Effector memory CD4-positive, alpha-beta T cell (primary cell): ENCODE results near the gene HOMER3.
"Not testable (repeated sequence)": the region's sequence is repeated elsewhere in the genome, so short reads cannot be mapped to it uniquely, and the experiment has no call there.

ENCODE experiments used
- DNase-seq, 3 donors: peaks; one replicate each; pipeline ENCODE4 v3.0.0-alpha.2; 2020
- H3K27ac ChIP-seq: 2 replicates; pipeline ENCODE4 v1.7.0; 2013; ENCODE audit warnings: mild to moderate bottlenecking, low read length, moderate library complexity; ENCODE audit not compliant: insufficient read depth, poor library complexity, severe bottlenecking
- H3K27me3 ChIP-seq: replicated peaks from 2 replicates; pipeline ENCODE4 v1.7.0; 2013; ENCODE audit warnings: mild to moderate bottlenecking, low read length; ENCODE audit not compliant: insufficient read depth, control insufficient read depth, poor library complexity, severe bottlenecking
- H3K36me3 ChIP-seq: 2 replicates; pipeline ENCODE4 v1.7.0; 2013; ENCODE audit warnings: mild to moderate bottlenecking, low read length, moderate library complexity; ENCODE audit not compliant: control insufficient read depth, insufficient read depth
- H3K4me1 ChIP-seq: 2 replicates; pipeline ENCODE4 v1.7.0; 2013; ENCODE audit warnings: low read length, mild to moderate bottlenecking; ENCODE audit not compliant: control insufficient read depth, insufficient read depth, poor library complexity, severe bottlenecking
- H3K4me3 ChIP-seq: 2 replicates; pipeline ENCODE4 v1.7.0; 2013; ENCODE audit warnings: low read length, low read depth, mild to moderate bottlenecking; ENCODE audit not compliant: insufficient read depth, poor library complexity, severe bottlenecking
- H3K9me3 ChIP-seq: 2 replicates; pipeline ENCODE4 v1.7.0; 2013; ENCODE audit warnings: mild to moderate bottlenecking, low read length, moderate library complexity; ENCODE audit not compliant: control insufficient read depth

The HOMER3 gene

DNA sequence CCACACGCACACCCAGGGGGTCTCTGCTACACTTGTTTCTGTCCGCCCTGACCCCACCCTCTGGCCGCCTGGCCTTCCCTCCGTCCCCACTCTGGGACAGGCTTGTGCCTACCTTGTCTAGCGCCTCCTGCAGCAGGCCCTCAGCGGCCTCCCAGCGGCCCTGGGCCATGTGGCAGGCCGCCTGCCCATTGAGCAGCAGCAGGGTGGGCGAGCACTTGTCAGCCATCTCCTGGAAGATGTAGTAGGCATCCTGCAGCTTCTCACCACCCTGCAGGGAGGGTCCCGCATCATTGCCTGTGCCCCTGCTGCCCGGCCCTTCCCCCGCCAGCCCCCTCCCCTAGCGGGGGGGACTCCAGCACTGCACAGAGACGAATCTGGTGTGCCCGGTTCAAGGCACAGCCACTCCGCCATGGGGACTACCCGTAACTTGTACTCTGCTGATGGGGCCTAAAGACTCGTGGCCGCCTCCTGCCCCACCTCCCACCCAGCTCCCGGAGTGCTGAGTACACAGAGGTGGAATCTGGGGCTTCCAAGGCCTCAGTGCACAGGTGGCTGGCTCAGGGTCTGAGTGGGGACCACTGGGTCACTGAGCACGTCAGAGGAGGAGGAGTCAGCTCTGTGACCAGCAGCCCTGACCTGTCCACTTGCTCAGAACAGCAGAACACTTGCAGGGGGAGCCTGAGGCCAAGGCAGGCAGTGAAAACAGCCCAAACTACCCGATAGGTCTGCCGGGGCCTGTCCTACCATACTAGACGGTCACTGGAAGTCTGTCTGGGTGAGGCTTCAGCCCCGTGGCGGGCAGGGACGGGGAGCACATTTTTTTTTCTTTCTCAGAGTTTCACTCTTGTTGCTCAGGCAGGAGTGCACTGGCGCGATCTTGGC lies 37.6 kb downstream of the HOMER3 start:
- Histone ChIP-seq H3K27me3 (no peaks in the 10 kb centered on the region), H3K9me3 (no peaks in the 10 kb centered on the region), H3K27ac (no peak overlapping the region), H3K36me3 (peaks cover 72% of the 10 kb centered on the region), H3K4me1 (no peaks in the 10 kb centered on the region), H3K4me3 (no peak overlapping the region)
- DNase-seq: no peak

DNA sequence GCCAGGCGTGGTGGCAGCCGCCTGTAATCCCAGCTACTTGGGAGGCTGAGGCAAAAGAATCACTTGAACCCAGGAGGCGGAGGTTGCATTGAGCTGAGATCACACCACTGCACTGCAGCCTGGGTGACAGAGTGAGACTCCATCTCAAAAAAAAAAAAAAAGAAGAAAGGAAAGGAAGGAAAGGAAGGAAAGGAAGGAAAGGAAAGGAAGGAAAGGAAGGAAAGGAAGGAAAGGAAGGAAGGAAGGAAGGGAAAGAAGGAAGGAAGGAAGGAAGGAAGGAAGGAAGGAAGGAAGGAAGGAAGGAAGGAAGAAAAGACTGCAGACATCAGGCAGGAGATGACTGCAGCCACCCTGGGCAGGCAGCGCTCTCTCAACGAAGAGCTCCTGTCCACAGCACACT lies 38.5 kb downstream of the HOMER3 start:
- not testable (repeated sequence) for H3K27me3 ChIP-seq, DNase-seq, H3K4me3 ChIP-seq, H3K9me3 ChIP-seq, H3K27ac ChIP-seq, H3K4me1 ChIP-seq
- peaks cover 66% of the 10 kb centered on the region for H3K36me3 ChIP-seq

DNA sequence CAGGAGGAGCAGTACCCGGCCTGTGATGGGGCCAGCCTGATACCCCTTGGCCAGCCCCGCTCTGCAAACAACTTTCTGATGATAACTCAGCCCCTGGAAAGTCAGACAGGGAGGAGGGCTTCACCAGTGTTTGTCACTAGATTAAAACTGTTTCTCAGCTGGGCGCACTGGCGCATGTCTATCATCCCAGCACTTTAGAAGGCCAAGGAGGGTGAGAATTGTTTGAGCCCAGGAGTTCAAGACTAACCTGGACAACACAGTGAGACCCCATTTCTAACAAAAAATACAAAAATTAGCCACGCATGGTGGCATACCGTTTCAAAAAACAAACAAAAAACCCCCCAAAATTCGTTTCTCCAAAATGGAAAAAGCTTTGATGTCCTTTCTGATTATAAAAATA lies 39.5 kb downstream of the HOMER3 start:
- Histone ChIP-seq H3K4me3 (no peak overlapping the region), H3K4me1 (peaks cover 3% of the 10 kb centered on the region), H3K27me3 (peaks cover 5% of the 10 kb centered on the region), H3K9me3 (no peaks in the 10 kb centered on the region), H3K36me3 (peaks cover 56% of the 10 kb centered on the region), H3K27ac (no peak overlapping the region)
- no peak for DNase-seq

DNA sequence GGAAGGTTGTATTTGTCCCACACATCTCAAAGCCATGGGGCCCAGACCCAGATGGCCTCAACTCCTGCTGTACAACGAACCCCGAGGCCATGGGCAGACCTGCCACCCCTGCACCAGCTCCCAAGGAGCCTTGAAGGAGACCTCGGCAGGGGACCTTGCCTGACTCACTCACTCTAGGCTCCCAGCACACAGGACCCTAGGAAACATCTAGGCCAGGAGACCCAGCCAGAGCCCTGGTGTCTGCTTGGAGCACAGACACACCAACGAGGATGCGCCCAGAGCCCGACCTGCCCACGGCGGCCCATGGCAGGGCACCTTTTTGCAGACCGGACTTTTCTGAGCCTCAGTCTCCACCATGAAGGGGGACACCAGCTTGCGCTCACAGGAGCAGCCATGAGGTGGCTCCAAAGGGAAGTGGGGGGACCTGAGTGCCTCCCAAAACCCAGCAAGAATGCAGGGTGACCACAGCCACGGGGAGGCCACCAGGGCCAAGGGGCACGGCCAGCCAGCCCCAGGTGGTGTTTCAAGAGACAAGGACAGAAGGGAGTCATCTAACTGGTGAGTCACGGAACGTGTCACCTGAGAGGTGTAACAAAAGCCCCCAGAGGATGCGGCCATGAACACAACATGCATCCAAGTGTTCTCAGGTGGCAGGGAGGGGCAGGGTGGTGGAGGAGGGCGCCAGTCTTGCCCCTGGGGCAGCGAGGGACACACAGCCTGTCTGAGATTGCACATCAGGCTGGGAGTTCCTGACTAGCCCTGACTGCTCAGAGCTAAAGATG lies 40.1 kb downstream of the HOMER3 start:
- Histone ChIP-seq H3K27ac (no peak overlapping the region), H3K9me3 (no peaks in the 10 kb centered on the region), H3K36me3 (peaks cover 50% of the 10 kb centered on the region), H3K4me3 (no peak overlapping the region), H3K27me3 (peaks cover 5% of the 10 kb centered on the region), H3K4me1 (peaks cover 4% of the 10 kb centered on the region)
- no peak for DNase-seq

DNA sequence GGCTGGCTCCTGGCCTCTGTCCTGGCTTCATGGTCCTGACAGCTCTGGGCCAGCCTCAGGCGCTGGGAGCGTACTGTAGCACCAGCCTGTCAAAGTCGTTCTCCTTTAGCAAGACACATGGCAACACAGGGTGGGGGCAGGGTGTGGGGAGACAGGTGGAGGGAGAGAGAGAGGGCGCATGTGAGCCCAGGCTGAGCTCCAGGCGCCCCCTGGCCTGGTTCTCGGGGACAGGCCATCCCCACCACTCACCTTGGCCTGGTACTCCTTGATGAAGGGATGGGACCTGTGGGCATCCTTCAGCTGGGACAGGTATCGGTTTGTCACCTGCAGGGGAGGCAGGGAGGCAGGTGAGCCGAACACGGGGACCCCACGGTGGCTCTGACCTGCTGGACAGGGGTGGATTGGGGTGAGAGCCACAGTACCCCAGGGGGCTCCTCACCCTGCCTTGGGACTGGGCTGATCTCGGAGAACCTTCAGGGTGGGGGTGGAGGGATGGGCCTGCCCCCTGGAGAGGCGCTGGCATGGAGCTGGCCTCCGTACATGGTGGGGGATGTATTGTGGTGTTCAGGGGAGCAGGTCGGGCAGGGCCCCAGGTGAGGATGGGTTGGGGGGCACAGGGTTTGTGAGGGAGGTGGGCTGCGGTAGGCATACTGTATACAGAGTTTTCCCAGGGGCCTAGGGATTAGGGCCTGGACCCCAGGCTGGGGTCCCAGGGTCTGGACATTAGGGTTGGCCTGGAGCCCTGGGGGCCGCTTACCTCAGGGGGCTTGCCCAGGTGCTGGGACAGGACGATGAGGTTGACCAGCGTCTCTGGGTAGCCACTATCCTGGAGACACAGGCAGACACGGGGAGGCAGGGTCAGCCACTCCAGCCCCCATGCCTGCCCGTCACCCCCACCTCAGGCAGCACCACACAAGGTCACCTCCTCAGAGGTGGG lies 41.1 kb downstream of the HOMER3 start:
- Histone ChIP-seq H3K36me3 (peaks cover 40% of the 10 kb centered on the region), H3K9me3 (no peaks in the 10 kb centered on the region), H3K27ac (no peak overlapping the region), H3K4me1 (peaks cover 9% of the 10 kb centered on the region), H3K27me3 (peaks cover 12% of the 10 kb centered on the region), H3K4me3 (no peak overlapping the region)
- no peak for DNase-seq

DNA sequence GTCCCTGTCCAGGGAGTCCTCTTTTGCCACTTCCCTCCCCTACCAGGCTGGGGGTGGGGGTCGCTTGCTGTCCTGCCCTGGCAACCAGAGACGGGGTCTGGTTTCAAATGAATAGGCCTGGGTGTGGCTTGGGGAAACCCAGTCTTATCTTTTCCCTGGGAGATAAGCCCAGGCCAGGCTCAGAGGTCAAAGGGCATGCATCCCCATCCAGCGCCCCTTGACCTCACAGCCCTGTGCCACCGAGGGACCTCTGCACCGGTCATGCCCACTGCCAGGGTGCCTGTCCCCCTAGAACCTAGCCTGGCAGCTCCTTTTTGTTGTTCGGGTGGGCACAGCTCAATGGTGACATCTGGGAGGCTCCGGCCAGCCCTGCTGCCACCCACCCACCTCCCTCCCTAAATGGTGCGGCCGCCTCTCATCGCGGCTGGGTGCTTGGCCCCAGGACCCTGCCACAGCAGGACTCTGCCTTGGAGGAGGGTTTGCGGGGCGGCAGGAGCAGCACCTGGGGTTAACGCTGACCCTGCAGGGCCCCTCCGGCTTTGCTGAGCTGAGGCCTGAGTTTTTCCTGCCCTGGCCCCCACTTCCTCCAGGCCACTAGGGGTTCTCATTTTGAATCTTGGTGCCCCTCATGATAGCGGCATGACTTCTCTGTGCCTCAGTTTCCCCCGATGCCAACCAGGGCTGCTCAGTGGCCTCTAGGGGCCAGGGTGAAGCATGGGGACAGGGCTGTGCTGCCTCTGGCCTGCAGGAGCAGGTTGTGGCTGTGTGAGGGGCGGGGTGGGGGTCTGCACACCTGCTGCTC lies 42.2 kb downstream of the HOMER3 start:
- peaks cover 9% of the 10 kb centered on the region for H3K4me1 ChIP-seq
- DNase-seq: no peak
- H3K27me3 ChIP-seq: peaks cover 16% of the 10 kb centered on the region
- peaks cover 30% of the 10 kb centered on the region for H3K36me3 ChIP-seq
- no peaks in the 10 kb centered on the region for H3K9me3 ChIP-seq
- no peak overlapping the region for H3K27ac ChIP-seq
- no peak overlapping the region for H3K4me3 ChIP-seq

DNA sequence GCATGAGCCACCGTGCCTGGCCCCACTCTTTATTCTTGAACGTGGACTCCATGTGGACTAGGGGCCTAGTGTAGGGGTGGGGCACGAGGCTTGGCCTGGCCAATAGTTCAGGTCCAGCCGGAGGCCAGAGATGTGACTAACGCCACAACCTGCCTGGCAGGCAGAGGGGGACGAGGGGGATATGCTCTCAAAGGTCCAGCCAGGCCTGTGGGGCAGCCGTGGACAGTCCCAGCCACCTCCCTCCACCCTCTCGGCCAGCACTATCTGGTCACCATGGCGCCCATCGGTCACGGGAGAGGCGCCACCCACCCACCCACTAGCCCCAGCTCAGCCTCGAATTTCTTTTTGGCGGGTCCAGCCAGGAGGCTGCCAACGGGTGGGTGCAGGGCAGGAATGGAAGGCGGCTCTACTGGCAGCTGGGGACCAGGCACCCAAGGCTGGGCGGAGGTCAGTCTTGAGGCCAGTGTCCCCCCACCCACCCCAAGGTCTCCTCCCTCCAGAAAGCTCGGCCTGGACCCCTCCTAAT lies 42.9 kb downstream of the HOMER3 start:
- Histone ChIP-seq H3K27ac (no peak overlapping the region), H3K9me3 (no peaks in the 10 kb centered on the region), H3K4me3 (no peak overlapping the region), H3K36me3 (peaks cover 27% of the 10 kb centered on the region), H3K4me1 (peaks cover 9% of the 10 kb centered on the region), H3K27me3 (peaks cover 16% of the 10 kb centered on the region)
- DNase-seq: no peak

DNA sequence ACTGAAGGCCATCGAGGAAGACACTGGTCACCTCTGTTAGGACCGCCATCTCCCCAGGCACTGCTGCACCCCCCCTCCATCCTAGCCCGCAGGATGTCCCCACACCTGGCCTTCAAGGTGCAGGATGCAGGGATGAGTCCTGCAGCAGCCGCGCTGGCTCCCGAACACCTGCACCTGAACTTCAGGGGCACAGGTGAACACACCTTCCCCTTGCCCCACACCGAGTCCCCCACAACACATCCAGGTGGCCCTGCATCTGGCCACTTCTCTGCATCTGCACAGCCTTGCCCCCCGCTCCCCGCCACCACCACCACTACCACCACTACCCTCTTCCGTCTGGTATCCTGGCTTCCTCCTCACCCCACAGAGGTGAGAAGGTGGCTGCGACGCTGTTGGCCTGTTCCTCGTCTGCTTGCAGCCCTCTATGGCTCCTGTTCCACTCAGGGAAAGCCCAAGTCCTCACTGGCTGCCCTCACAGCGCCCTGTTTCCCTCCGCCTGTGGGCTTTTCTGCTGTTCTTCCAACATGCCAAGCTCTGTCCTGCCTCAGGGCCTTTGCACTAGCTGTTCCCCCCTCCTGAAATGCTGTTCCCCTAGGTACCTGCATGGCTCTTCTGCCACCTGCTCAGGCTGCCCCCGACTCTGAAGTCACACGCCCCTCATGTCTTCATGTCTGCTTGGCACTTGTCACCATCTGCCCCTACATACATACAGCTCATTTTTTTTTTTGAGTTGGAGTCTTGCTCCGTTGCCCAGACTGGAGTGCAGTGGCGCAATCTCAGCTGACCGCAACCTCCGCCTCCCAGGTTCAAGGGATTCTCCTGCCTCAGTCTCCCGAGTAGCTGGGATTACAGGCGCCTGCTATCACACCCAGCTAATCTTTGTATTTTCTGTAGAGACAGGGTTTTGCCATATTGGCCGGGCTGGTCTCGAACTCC lies 43.7 kb downstream of the HOMER3 start:
- H3K4me3 ChIP-seq: no peak overlapping the region
- no peak overlapping the region for H3K27ac ChIP-seq
- H3K27me3 ChIP-seq: peaks cover 16% of the 10 kb centered on the region
- DNase-seq: no peak
- no peaks in the 10 kb centered on the region for H3K9me3 ChIP-seq
- peaks cover 9% of the 10 kb centered on the region for H3K4me1 ChIP-seq
- H3K36me3 ChIP-seq: peaks cover 27% of the 10 kb centered on the region
